ENCODE results near the gene TPRN. TPM values are rescaled to one million over a fixed set of nuclear protein-coding genes. Genes with fewer than 3 reads are reported as not detected.

The TPRN gene
- polyA plus RNA-seq, 1 donor from 2014 or later: 8.1 TPM

GRCh38 chr9:137194388-137194787 is 6.2 kb downstream of the TPRN start:
- Histone ChIP-seq H3K9me2 (ENCODE audit: insufficient read depth, low read length) (no peaks in the 10 kb centered on the region), H4K20me1 (ENCODE audit: insufficient read depth) (no peaks in the 10 kb centered on the region), H3K79me2 (replicated peaks; ENCODE audit: insufficient read depth, low read length) (no peaks in the 10 kb centered on the region), H3K36me3 (ENCODE audit: insufficient read depth, low read length) (no peaks in the 10 kb centered on the region), H3K27ac (ENCODE audit: low read length) (no peak overlapping the region), H3K9ac (ENCODE audit: low read length) (no peak overlapping the region), H3K4me2 (ENCODE audit: low read length) (no peak overlapping the region), H3F3A (ENCODE audit: insufficient read depth, low read length, poor library complexity, severe bottlenecking) (no peaks in the 10 kb centered on the region), H2AFZ (ENCODE audit: low read depth, low read length) (no peak overlapping the region), H3K27me3 (ENCODE audit: insufficient read depth, low read depth, low read length) (no peaks in the 10 kb centered on the region), H3K4me3 (ENCODE audit: low read length) (no peak overlapping the region), H3K9me3 (ENCODE audit: low read length) (no peaks in the 10 kb centered on the region)
- TF ChIP-seq SMC3 (conservative IDR thresholded peaks at IDR 0.05; ENCODE audit: poor library complexity): no peak
- TF ChIP-seq CTCF (IDR thresholded peaks at IDR 0.05; ENCODE audit: poor library complexity, severe bottlenecking): no peak
- no peak for TF ChIP-seq MXI1 (conservative IDR thresholded peaks at IDR 0.05; ENCODE audit: poor library complexity, severe bottlenecking)
- no peak for TF ChIP-seq REST (IDR thresholded peaks at IDR 0.05; ENCODE audit: borderline replicate concordance)
- TF ChIP-seq POLR2AphosphoS5 (IDR thresholded peaks at IDR 0.05): no peak
- no peak for TF ChIP-seq RAD21 (conservative IDR thresholded peaks at IDR 0.05)
- TF ChIP-seq EP300 (conservative IDR thresholded peaks at IDR 0.05; ENCODE audit: poor library complexity, severe bottlenecking): no peak
- no peak for TF ChIP-seq EZH2 (IDR thresholded peaks at IDR 0.05; ENCODE audit: borderline replicate concordance, insufficient read depth, low read length, poor library complexity, severe bottlenecking)
- no peak for TF ChIP-seq TAF1 (IDR thresholded peaks at IDR 0.05; ENCODE audit: low read depth)

- H3K27ac ChIP-seq (ENCODE audit: low read length): no peak overlapping the region
- no peaks in the 10 kb centered on the region for H3K36me3 ChIP-seq (ENCODE audit: insufficient read depth, low read length)
- no peaks in the 10 kb centered on the region for H4K20me1 ChIP-seq (ENCODE audit: insufficient read depth)
- H2AFZ ChIP-seq (ENCODE audit: low read depth, low read length): no peak overlapping the region
- no peak overlapping the region for H3K4me2 ChIP-seq (ENCODE audit: low read length)
- no peak overlapping the region for H3K4me3 ChIP-seq (ENCODE audit: low read length)
- H3K9ac ChIP-seq (ENCODE audit: low read length): no peak overlapping the region
- H3K79me2 ChIP-seq (replicated peaks; ENCODE audit: insufficient read depth, low read length): no peaks in the 10 kb centered on the region
- H3K9me2 ChIP-seq (ENCODE audit: insufficient read depth, low read length): no peaks in the 10 kb centered on the region
- TF ChIP-seq CTCF (IDR thresholded peaks at IDR 0.05; ENCODE audit: poor library complexity, severe bottlenecking) (no peak), TAF1 (IDR thresholded peaks at IDR 0.05; ENCODE audit: low read depth) (no peak), EP300 (conservative IDR thresholded peaks at IDR 0.05; ENCODE audit: poor library complexity, severe bottlenecking) (no peak), SMC3 (conservative IDR thresholded peaks at IDR 0.05; ENCODE audit: poor library complexity) (no peak), REST (IDR thresholded peaks at IDR 0.05; ENCODE audit: borderline replicate concordance) (no peak), POLR2AphosphoS5 (IDR thresholded peaks at IDR 0.05) (no peak), EZH2 (IDR thresholded peaks at IDR 0.05; ENCODE audit: borderline replicate concordance, insufficient read depth, low read length, poor library complexity, severe bottlenecking) (no peak)
- H3F3A ChIP-seq (ENCODE audit: insufficient read depth, low read length, poor library complexity, severe bottlenecking): no peaks in the 10 kb centered on the region
- no peaks in the 10 kb centered on the region for H3K27me3 ChIP-seq (ENCODE audit: insufficient read depth, low read depth, low read length)
- no peaks in the 10 kb centered on the region for H3K9me3 ChIP-seq (ENCODE audit: low read length)
Measured at GRCh38 chr9:137193771-137194170, 6.8 kb downstream of the TPRN start.
